Fibroblast of villous mesenchyme (primary cell): ENCODE results near the gene ZC3H7B. TPM values are rescaled to one million over a fixed set of nuclear protein-coding genes. Genes with fewer than 3 reads are reported as not detected.
"Not testable (repeated sequence)": the region's sequence is repeated elsewhere in the genome, so short reads cannot be mapped to it uniquely, and the experiment has no call there.

Experiments
- DNase-seq: peaks from one replicate; pipeline ENCODE4 v3.0.0-alpha.2; 2010; ENCODE audit warnings: low read depth
- H3K4me3 ChIP-seq: 2 replicates; pipeline ENCODE4 v1.5.1; 2011; ENCODE audit warnings: low read depth, mild to moderate bottlenecking, low read length
- total RNA-seq: library from RNA; depleted of rRNA; stranded (reverse); fragments of >200 nt; gene quantifications from 2 replicates; pipeline ENCODE4 v1.2.3, GENCODE V29; 2012
- TF ChIP-seq, protein P1 (sequence below): IDR thresholded peaks from 2 replicates; pipeline ENCODE4 v1.5.1; 2012; ENCODE audit warnings: low read depth, mild to moderate bottlenecking, low read length; ENCODE audit not compliant: insufficient read depth

ZC3H7B gene, protein sequence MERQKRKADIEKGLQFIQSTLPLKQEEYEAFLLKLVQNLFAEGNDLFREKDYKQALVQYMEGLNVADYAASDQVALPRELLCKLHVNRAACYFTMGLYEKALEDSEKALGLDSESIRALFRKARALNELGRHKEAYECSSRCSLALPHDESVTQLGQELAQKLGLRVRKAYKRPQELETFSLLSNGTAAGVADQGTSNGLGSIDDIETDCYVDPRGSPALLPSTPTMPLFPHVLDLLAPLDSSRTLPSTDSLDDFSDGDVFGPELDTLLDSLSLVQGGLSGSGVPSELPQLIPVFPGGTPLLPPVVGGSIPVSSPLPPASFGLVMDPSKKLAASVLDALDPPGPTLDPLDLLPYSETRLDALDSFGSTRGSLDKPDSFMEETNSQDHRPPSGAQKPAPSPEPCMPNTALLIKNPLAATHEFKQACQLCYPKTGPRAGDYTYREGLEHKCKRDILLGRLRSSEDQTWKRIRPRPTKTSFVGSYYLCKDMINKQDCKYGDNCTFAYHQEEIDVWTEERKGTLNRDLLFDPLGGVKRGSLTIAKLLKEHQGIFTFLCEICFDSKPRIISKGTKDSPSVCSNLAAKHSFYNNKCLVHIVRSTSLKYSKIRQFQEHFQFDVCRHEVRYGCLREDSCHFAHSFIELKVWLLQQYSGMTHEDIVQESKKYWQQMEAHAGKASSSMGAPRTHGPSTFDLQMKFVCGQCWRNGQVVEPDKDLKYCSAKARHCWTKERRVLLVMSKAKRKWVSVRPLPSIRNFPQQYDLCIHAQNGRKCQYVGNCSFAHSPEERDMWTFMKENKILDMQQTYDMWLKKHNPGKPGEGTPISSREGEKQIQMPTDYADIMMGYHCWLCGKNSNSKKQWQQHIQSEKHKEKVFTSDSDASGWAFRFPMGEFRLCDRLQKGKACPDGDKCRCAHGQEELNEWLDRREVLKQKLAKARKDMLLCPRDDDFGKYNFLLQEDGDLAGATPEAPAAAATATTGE
- 68.0 and 80.3 TPM in 2 replicates for total RNA-seq

DNA sequence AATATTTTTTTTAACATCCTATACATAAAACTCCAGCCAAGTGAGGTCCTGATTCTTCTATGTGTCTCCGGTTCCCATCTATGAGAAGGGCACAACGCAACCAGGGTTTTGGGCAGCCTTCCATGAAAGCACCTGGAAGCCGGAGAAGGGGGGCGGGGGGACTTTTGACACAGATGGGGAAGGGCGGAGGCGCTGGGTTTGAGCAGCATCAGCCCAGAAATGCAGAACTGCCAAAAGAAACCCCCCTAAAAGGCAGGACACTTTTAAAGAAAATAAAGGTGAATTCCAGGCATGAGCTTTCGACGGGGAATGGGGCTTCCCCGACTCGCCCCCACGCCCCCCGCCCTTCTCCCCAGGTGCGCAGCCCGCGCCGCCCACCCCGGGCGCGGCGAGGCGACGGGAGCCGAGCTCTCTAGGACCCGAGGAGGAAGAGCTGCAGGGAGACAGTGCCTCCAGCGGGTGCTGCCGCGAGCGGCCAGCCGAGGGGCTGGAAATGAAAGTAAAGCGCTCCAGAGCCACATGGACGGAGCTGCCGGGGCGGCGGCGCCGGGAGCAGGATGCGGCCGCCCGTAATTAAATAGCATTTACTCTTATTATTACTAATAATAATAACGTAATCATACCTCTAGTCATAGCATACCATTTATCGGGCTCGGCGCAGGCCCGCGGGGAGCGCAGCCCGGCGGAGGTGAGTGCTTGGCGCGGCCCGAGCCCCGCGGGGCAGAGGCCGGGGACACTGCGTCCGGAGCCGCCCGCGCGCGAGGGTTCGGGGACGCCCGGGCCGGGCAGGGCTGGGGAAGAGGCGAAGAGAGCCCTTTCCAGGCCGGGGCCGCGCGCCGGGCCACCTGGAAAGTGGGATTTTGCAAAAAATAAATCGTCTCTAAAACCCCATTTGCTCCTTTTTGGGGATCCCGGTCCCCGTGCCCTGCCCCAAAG, at the start of gene ZC3H7B:
Gene ZC3H7B, plus strand, starts transcription at position 441 of the 936 bp plus-strand sequence. CDS start 19,136 bp downstream, outside the sequence.
- H3K4me3 ChIP-seq: peak within 1 kb of the TSS; percentile 93
- DNase-seq: peak; percentile 83
- TF ChIP-seq, protein P1, sequence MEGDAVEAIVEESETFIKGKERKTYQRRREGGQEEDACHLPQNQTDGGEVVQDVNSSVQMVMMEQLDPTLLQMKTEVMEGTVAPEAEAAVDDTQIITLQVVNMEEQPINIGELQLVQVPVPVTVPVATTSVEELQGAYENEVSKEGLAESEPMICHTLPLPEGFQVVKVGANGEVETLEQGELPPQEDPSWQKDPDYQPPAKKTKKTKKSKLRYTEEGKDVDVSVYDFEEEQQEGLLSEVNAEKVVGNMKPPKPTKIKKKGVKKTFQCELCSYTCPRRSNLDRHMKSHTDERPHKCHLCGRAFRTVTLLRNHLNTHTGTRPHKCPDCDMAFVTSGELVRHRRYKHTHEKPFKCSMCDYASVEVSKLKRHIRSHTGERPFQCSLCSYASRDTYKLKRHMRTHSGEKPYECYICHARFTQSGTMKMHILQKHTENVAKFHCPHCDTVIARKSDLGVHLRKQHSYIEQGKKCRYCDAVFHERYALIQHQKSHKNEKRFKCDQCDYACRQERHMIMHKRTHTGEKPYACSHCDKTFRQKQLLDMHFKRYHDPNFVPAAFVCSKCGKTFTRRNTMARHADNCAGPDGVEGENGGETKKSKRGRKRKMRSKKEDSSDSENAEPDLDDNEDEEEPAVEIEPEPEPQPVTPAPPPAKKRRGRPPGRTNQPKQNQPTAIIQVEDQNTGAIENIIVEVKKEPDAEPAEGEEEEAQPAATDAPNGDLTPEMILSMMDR: peak; percentile 60

DNA sequence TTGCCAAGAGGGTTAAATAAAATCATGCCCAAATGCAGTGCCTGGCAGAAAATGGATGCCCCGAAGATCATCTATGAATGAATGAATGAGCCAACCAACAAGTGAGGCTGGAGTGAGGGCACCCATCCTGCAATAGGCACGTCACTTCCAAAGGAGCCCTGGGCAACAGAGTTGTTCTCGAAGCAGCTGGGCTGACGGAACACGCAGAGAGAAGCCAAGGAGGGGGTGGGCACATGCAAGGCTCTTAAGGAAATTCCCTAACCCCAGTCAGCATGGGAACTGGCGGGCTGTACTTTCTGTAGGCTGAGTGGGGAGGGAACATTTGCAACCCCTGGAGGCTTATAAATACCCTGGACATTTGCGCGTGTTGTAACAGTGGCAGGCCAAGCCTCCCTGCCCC, 49.0 kb upstream of the ZC3H7B start:
- no peak overlapping the region for H3K4me3 ChIP-seq
- TF ChIP-seq, protein P1: no peak
- no peak for DNase-seq

DNA sequence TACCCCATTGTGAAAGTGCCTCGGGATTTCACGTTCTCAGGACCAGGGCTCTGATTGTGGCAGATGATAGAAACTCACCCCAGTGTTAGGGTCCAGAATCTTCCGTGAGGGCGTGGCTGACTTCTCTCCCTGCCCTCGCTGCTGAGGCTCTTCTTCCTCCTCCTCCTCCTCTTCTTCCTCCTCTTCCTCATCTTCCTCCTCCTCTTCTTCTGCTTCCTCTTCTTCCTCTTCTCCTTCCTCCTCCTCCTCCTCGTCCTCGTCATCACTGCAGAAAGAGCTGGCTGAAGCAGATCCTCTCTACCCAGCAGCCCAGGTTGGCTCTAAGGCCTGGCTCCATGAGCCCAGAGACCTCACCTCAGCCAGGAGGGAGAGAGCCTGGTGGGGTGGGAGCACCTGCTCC, 47.1 kb upstream of the ZC3H7B start:
- H3K4me3 ChIP-seq: no peak overlapping the region
- DNase-seq: no peak
- TF ChIP-seq, protein P1: no peak

DNA sequence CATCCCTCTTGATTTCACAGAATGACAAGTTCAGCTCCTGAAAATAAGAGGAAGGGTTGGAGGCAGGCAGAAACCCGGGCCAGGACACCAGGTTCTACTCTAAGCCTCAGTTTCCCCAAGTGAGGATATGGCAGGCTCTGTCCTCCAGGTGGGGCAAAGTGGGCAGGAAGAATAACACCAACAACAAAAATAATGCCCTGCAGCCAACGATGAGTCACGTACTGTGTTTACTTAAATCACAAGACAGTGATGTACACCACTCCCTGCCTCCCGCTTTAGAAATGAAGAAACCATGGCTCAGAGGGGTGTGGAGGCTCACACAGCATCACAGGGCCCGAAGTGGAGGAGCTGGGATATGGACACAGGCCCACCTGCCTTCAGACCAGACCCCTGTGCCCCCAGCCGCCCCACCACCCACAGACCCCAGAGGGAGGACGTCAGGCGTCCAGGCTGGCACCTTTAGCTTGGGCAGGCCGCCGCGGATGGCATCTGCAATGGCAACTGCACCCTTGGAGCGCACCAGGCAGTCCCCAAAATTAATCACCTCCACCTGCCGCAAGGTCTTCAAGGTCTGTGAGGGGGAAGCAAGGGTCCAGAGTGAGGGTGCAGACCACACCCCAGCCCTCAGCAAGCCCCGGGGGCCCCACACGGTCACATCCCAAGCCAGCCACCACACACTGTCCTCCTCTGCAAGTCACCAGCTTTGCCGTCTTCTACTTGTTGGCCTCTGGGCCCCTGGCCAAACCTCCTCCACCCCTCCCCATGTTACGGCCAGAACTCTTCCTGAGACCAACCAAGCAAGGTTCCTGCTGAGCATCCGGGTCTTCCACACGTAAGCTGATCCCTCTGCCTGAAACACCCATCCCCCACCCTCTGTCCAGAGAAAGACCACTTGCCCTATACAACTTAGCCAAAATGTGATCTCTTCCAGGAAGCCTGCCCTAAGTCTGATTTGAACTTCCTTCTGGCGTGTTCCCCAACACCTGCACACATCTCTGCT, 44.8 kb upstream of the ZC3H7B start:
- H3K4me3 ChIP-seq: no peak overlapping the region
- TF ChIP-seq, protein P1: peak; percentile 39
- DNase-seq: peak; percentile 87

DNA sequence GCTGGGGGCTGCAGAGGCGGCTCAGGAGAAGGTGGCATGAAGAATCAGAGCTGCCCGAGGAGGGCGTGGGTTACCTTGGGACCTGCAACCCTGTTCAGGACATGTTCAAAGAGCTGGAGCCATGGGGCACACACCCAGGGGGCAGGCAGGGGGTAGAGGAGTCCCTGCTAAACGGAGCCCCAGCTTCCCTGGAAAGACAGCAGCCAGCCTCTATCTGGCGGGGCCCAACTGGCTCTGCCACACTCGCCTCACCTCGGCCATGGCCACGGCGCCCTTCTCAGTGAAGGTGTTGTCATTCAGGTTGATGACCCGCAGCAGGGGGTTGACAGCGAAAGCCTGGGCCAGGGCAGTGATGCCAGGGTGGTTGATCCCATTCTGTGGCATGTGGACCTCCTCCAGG, 43.6 kb upstream of the ZC3H7B start:
- H3K4me3 ChIP-seq: no peak overlapping the region
- TF ChIP-seq, protein P1: no peak
- DNase-seq: no peak

DNA sequence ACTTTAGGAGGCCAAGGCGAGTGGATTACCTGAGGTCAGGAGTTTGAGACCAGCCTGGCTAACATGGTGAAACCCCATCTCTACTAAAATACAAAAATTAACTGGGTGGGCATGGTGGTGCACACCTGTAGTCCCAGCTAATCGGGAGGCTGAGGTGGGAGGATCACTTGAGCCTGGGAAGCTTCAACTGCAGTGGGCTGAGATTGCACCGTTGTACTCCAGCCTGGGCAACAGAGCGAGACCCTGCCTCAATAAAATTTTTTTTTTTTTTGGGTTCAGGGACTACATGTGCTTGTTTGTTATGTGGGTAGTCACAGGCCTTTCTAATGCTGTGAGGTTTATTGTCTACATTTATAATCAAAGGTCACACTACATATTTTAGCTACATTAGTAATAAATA, 41.6 kb upstream of the ZC3H7B start:
- DNase-seq: not testable (repeated sequence)

More for the DNA sequence above, 41.6 kb upstream of the ZC3H7B start:
- not testable (repeated sequence) for H3K4me3 ChIP-seq
